GM10847 (cell line): ENCODE data around the gene ID1.

Experiments
- POLR2A ChIP-seq: IDR thresholded peaks from 2 replicates; pipeline ENCODE4 v1.6.1; 2011; ENCODE audit not compliant: insufficient read length; ENCODE audit errors: extremely low read depth

ID1 gene

DNA sequence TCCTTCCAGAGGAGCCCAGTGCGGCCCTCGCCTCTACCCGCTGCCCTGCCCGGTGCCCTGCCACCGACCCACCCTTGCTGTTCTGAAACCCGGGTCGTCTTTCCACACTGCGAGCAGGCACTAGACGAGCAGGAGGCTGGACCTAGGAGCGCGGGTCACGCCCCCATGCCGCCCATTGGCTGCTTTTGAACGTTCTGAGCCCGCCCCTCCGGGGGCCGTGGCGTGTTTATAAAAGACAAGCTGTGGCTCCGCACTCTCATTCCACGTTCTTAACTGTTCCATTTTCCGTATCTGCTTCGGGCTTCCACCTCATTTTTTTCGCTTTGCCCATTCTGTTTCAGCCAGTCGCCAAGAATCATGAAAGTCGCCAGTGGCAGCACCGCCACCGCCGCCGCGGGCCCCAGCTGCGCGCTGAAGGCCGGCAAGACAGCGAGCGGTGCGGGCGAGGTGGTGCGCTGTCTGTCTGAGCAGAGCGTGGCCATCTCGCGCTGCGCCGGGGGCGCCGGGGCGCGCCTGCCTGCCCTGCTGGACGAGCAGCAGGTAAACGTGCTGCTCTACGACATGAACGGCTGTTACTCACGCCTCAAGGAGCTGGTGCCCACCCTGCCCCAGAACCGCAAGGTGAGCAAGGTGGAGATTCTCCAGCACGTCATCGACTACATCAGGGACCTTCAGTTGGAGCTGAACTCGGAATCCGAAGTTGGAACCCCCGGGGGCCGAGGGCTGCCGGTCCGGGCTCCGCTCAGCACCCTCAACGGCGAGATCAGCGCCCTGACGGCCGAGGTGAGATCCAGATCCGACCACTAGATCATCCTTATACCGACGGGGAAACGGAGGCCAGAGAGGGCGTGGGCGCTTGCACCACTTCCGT lies at the start of gene ID1:
TSS of gene ID1 (plus strand) at position 259 of the 871 bp plus-strand sequence. CDS start at position 358, 99 bp downstream.
- TF ChIP-seq POLR2A: no peak

GRCh38 chr20:31559704-31560093 lies 45.4 kb upstream of the ID1 start:
- no peak for TF ChIP-seq POLR2A

- no peak for TF ChIP-seq POLR2A
These were observed 44.9 kb upstream of the ID1 start for GRCh38 chr20:31560094-31560745.

- TF ChIP-seq POLR2A: no peak
These were observed 44.1 kb upstream of the ID1 start for GRCh38 chr20:31560746-31561598.

DNA sequence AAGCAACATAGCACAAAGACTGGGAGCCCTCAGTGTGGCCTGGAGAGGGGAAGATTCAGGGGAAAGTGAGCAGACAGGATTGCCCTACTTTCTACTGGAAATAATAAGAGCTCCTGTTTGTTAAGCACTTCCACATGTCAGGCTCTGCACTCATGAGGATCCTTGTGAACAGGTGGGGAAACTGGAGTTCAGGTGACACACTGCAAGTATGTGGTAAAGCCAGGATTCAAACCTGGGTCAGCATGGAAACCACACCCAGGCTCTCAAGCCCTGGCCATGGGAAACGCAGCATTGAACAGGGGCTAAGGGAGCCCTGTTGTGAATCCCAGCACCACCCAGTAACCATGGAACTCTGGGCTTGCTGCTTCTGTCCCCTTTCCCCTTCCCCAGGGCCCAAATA lies 42.8 kb upstream of the ID1 start:
- TF ChIP-seq POLR2A: no peak

DNA sequence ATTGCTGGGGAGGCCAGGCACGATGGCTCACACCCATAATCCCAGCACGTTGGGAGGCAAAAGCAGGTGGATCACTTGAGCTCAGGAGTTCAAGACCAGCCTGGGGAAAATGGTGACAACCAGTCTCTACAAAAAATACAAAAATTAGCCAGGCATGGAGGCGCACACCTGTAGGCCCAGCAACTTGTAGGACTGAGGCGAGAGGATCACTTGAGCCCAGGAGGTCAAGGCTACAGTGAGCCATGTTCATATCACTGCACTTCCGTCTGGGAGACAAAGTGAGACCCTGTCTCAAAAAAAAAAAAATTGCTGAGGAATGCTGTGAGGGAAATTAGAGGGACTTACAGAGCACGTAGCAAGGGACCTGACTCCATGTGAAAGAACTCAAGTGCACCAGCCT lies 40.8 kb upstream of the ID1 start:
- TF ChIP-seq POLR2A: no peak

DNA sequence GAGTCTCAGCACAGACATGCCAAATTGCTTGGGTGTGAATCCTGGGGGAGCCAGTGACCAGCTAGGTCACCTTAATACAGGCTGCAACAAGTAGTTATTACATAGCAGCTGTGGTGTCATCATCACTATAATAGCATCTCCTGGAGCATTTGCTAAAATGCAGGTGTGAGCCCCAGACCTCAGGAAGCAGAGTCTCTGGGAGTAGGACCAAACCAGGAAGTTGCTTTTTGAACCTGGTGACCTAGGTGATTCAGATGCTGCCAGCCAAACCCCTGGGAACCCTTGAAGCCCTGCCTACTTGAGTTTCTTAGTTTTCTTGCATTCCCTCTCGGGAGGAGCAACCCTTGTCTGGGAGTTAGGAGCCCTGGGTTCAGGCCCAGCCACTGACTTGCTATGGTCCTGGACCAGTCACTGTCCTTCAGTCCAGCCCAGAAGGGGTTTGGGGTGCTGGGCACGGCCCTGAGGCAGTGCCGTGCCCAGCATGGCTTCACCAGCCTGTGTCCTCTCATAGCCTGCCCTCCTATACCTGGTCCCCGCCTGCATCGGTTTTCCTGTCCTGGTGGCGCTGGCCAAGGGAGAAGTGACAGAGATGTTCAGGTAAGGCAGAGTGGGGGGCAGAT lies 39.3 kb upstream of the ID1 start:
- no peak for TF ChIP-seq POLR2A

DNA sequence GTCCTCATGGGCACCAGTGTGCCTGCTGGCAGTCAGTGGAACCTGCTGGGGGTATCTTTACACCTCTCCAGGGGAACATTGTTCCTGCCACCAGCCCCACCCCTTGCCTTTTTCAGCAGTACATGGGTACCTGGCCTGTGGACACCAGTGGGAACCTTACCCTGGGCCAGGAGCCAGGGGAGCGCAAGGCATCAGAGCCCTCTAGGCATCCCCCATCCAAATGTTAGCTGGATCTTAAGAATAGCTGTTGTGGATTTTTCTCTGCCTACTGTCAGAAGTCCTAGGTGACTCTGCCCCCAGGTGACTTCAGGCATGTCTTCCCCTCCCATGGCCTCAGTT lies 38.8 kb upstream of the ID1 start:
- no peak for TF ChIP-seq POLR2A

DNA sequence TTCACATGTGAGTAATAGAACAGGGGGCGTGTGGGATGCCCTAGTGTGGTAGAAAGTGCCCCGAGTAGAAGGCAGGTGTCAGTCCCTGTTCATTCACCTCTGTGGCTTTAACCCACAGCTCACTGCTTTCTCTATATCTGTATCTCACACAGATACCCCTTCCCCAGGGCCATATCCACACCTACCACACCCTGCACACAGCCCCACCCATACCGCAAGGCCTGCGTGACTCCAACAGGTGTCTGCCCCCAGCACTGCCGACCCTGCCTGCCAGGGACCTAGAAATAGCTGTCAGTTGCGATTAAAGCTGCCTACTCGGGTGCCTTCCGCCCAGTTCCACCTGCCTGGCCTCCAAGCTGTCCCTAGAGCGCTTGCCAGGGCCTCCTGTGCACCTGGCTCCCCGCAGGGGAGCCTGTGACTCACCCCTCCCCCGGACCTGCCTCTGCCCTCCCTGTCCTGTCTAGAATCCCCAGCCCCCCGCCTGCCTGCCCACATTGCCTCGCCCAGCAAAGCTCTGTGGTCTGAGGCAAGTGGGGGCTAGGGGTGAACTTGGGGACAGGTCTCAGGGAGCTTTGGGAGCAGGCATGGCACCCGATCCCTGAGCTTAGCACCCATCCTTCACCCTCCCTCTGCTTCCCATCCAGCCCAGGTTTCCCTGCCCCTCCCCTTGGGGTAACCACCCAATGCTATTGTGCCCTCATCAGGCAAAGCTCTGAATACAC lies 38.3 kb upstream of the ID1 start:
- TF ChIP-seq POLR2A: no peak

DNA sequence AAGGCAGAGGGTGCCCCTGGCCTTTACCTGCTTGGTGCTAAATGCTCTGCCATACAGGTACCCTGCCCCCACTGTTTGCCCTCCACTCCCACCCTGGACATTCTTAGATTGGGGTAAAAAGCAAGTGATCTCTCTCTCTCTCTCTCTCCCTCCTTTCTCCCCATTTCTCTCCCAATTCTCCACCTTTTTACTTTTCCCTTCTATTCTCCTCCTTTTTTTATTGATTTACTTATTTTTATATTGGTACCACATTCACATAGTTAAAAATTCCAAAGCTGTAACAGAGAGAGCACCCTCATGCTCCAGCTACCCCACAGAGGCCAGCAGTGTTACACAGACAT lies 37.7 kb upstream of the ID1 start:
- no peak for TF ChIP-seq POLR2A

DNA sequence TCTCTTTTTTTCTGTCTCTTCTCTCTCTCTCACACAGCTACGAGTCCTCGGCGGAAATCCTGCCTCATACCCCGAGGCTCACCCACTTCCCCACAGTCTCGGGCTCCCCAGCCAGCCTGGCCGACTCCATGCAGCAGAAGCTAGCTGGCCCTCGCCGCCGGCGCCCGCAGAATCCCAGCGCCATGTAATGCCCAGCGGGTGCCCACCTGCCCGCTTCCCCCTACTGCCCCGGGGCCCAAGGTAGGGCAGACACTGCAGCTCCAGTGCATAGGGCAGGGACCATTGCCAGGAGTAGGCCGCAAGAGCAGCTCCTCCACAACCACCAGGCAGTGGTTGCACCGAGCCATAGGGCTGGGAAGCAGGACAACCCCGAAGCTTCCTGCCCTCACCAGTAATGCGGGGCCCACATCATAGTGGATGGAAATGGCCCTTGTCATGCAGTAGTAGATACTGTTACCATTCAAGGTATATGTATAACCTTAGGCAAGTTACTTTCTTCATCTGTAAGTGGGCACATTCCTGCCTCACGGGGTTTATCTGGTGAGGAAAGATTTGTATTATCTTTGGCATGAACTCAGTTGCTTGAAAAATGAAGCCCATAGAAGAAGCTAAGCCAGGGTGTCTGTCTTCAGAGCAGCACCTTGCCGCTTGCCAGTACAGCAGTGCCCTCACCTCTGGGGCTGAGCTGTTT lies 36.9 kb upstream of the ID1 start:
- TF ChIP-seq POLR2A: no peak

DNA sequence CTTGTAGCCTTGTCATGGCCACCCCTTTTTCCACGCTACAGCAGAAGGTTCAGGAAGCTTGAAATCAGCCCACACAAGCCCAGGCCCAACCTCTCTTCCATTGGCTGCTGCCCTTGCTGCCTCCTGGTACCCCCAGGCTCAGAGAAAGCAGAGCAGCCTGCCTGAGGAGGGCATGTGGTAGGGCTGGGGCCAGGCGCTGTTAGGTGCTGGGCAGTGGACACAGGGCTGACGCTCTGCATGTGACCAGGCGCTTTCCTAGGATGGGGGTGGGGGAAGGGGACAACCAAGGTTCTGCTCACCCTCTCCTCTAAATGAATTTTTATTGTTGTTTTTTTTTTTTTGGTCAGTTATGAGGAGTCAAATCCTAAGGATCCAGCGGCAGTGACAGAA lies 36.3 kb upstream of the ID1 start:
- TF ChIP-seq POLR2A: no peak

DNA sequence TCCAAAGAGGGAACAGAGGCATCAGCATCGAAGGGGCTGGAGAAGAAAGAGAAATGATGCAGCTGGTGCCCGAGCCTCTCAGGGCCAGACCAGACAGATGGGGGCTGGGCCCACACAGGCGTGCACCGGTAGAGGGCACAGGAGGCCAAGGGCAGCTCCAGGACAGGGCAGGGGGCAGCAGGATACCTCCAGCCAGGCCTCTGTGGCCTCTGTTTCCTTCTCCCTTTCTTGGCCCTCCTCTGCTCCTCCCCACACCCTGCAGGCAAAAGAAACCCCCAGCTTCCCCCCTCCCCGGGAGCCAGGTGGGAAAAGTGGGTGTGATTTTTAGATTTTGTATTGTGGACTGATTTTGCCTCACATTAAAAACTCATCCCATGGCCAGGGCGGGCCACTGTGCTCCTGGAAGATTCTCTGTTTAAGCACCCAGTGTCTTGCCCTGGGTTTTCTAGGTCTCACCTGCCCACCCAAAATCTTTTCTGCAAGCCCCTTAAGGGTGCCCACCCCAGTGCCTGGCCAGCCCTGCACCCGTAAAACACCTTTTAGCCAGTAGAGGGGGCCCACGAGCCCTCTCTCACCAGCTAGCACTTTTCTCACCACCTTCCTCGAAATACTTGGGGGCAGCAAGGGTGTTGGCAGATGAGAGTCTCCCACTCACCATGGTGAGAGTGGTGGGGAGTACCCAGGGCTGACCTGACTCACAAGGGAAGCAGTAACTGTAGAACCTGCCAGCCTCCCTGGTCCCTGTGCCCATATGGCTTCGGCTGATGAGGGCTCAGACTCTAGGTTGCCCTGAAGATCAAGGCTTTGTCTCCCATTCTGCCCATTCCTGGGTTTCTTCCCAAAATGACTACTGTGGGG lies 35.7 kb upstream of the ID1 start:
- no peak for TF ChIP-seq POLR2A

GRCh38 chr20:31570021-31570463 lies 35.0 kb upstream of the ID1 start:
- TF ChIP-seq POLR2A: no peak
